Measurements from ENCODE around the gene USH1C. TPM values are rescaled to one million over a fixed set of nuclear protein-coding genes. Genes with fewer than 3 reads are reported as not detected.
A peak's percentile ranks its signal among the peaks of the same experiment; 100 is the strongest.

USH1C gene
- total and polyA plus RNA-seq, 8 donors: 3.5 to 44.3 (median 8.6) TPM

GRCh38 chr11:17579451-17579850 is 35.2 kb upstream of the USH1C start:
- WGBS, 2 donors: 82 to 84% methylated on average over 7 of the region's 7 CpGs
- H3K27ac ChIP-seq: no peak overlapping the region
- no peak for FAIRE-seq
- no peaks in the 10 kb centered on the region for H3K4me1 ChIP-seq
- DNase-seq: peak in 1 of 6 donors; percentile 1
- no peak for TF ChIP-seq CTCF (IDR thresholded peaks at IDR 0.05)
- no peaks in the 10 kb centered on the region for H3K27me3 ChIP-seq
- no peaks in the 10 kb centered on the region for H3K36me3 ChIP-seq
- H3K4me3 ChIP-seq: no peak overlapping the region
- intact Hi-C loops (cut with DNase I): no loop called here
- H3K9me3 ChIP-seq: no peaks in the 10 kb centered on the region
- ATAC-seq: no peak

- Histone ChIP-seq H3K4me1 (no peaks in the 10 kb centered on the region), H3K9me3 (no peaks in the 10 kb centered on the region), H3K27ac (no peak overlapping the region), H3K4me3 (no peak overlapping the region), H3K27me3 (no peaks in the 10 kb centered on the region), H3K36me3 (no peaks in the 10 kb centered on the region)
- TF ChIP-seq CTCF (IDR thresholded peaks at IDR 0.05): no peak
- WGBS, 2 donors: 86% methylated on average over 8 of the region's 8 CpGs
- intact Hi-C loops (cut with DNase I): no loop called here
- no peak for FAIRE-seq
- no peak for ATAC-seq
- DNase-seq: peak in 1 of 6 donors; percentile 0
Measured at GRCh38 chr11:17578958-17579357, 34.7 kb upstream of the USH1C start.

GRCh38 chr11:17578296-17578695 is 34.1 kb upstream of the USH1C start:
- no peak for TF ChIP-seq CTCF (IDR thresholded peaks at IDR 0.05)
- no peak for FAIRE-seq
- no peak for DNase-seq
- no peak for ATAC-seq
- no peak overlapping the region for H3K27ac ChIP-seq
- H3K9me3 ChIP-seq: no peaks in the 10 kb centered on the region
- no peaks in the 10 kb centered on the region for H3K27me3 ChIP-seq
- no peak overlapping the region for H3K4me3 ChIP-seq
- no peaks in the 10 kb centered on the region for H3K36me3 ChIP-seq
- intact Hi-C loops (cut with DNase I): no loop called here
- no peaks in the 10 kb centered on the region for H3K4me1 ChIP-seq
- WGBS, 2 donors: 86% methylated on average over 11 of the region's 11 CpGs

GRCh38 chr11:17575431-17576425 is 31.5 kb upstream of the USH1C start:
- TF ChIP-seq CTCF (IDR thresholded peaks at IDR 0.05): no peak
- Histone ChIP-seq H3K27me3 (no peaks in the 10 kb centered on the region), H3K27ac (no peak overlapping the region), H3K4me1 (no peaks in the 10 kb centered on the region), H3K9me3 (no peaks in the 10 kb centered on the region), H3K4me3 (no peak overlapping the region), H3K36me3 (no peaks in the 10 kb centered on the region)
- DNase-seq (peak in 1 of 6 donors; percentile 5), ATAC-seq (no peak), FAIRE-seq (no peak)
- intact Hi-C loops (cut with DNase I): no loop called here
- WGBS, 2 donors: 83 to 86% methylated on average over 16 of the region's 16 CpGs
